Measurements from ENCODE around the gene RGS7. TPM values are rescaled to one million over a fixed set of nuclear protein-coding genes. Genes with fewer than 3 reads are reported as not detected.

RGS7 gene
- total RNA-seq, 1 donor from 2014 or later: 2.5 TPM

GRCh38 chr1:241316372-241316771 is 40.6 kb downstream of the RGS7 start:
- no peaks in the 10 kb centered on the region for H3K27me3 Mint-ChIP-seq
- TF ChIP-seq CTCF (conservative IDR thresholded peaks at IDR 0.05): no peak
- no peak overlapping the region for H3K4me3 Mint-ChIP-seq
- DNase-seq (ENCODE audit: extremely low spot score, unreplicated experiment): no peak
- no peaks in the 10 kb centered on the region for H3K4me1 Mint-ChIP-seq (ENCODE audit: unreplicated experiment)
- no peaks in the 10 kb centered on the region for H3K36me3 Mint-ChIP-seq
- no peaks in the 10 kb centered on the region for H3K9me3 Mint-ChIP-seq
- H3K27ac Mint-ChIP-seq: no peak overlapping the region

- Mint-ChIP-seq H3K27me3 (peaks cover 2% of the 10 kb centered on the region), H3K27ac (no peak overlapping the region), H3K4me1 (ENCODE audit: unreplicated experiment) (no peaks in the 10 kb centered on the region), H3K9me3 (no peaks in the 10 kb centered on the region), H3K4me3 (no peak overlapping the region), H3K36me3 (no peaks in the 10 kb centered on the region)
- TF ChIP-seq CTCF (conservative IDR thresholded peaks at IDR 0.05): no peak
- no peak for DNase-seq (ENCODE audit: extremely low spot score, unreplicated experiment)
Measured at GRCh38 chr1:241311056-241311746, 45.8 kb downstream of the RGS7 start.

- Mint-ChIP-seq H3K27me3 (peaks cover 2% of the 10 kb centered on the region), H3K4me3 (no peak overlapping the region), H3K4me1 (ENCODE audit: unreplicated experiment) (no peaks in the 10 kb centered on the region), H3K9me3 (no peaks in the 10 kb centered on the region), H3K27ac (no peak overlapping the region), H3K36me3 (no peaks in the 10 kb centered on the region)
- no peak for TF ChIP-seq CTCF (conservative IDR thresholded peaks at IDR 0.05)
- no peak for DNase-seq (ENCODE audit: extremely low spot score, unreplicated experiment)
Measured at GRCh38 chr1:241310451-241310850, 46.6 kb downstream of the RGS7 start.

- H3K4me1 Mint-ChIP-seq (ENCODE audit: unreplicated experiment): no peaks in the 10 kb centered on the region
- no peaks in the 10 kb centered on the region for H3K36me3 Mint-ChIP-seq
- no peak for TF ChIP-seq CTCF (conservative IDR thresholded peaks at IDR 0.05)
- H3K27ac Mint-ChIP-seq: no peak overlapping the region
- DNase-seq (ENCODE audit: extremely low spot score, unreplicated experiment): no peak
- H3K27me3 Mint-ChIP-seq: peaks cover 2% of the 10 kb centered on the region
- H3K4me3 Mint-ChIP-seq: no peak overlapping the region
- no peaks in the 10 kb centered on the region for H3K9me3 Mint-ChIP-seq
Measured at GRCh38 chr1:241309651-241310050, 47.4 kb downstream of the RGS7 start.

GRCh38 chr1:241308471-241308870 is 48.5 kb downstream of the RGS7 start:
- no peak for DNase-seq (ENCODE audit: extremely low spot score, unreplicated experiment)
- Mint-ChIP-seq H3K36me3 (no peaks in the 10 kb centered on the region), H3K27me3 (peaks cover 2% of the 10 kb centered on the region), H3K4me1 (ENCODE audit: unreplicated experiment) (no peaks in the 10 kb centered on the region), H3K27ac (no peak overlapping the region), H3K4me3 (no peak overlapping the region), H3K9me3 (peaks cover 7% of the 10 kb centered on the region)
- no peak for TF ChIP-seq CTCF (conservative IDR thresholded peaks at IDR 0.05)
